OCI-LY3 (cell line): ENCODE measurements around the gene VAC14.

Experiments
- CTCF ChIP-seq: fragments of 200-600, 300-600 bp; sonication (generic); IDR thresholded peaks from 2 replicates; pipeline ENCODE4 v1.5.1; 2014; ENCODE audit warnings: antibody characterized with exemption, low read length, low read depth
- EZH2phosphoT487 ChIP-seq: fragments of 200-600 bp; shearing (Covaris generic); IDR thresholded peaks from 2 replicates; pipeline ENCODE4 v1.6.1; 2018; ENCODE audit warnings: antibody characterized with exemption, mixed run types, low read depth

DNA sequence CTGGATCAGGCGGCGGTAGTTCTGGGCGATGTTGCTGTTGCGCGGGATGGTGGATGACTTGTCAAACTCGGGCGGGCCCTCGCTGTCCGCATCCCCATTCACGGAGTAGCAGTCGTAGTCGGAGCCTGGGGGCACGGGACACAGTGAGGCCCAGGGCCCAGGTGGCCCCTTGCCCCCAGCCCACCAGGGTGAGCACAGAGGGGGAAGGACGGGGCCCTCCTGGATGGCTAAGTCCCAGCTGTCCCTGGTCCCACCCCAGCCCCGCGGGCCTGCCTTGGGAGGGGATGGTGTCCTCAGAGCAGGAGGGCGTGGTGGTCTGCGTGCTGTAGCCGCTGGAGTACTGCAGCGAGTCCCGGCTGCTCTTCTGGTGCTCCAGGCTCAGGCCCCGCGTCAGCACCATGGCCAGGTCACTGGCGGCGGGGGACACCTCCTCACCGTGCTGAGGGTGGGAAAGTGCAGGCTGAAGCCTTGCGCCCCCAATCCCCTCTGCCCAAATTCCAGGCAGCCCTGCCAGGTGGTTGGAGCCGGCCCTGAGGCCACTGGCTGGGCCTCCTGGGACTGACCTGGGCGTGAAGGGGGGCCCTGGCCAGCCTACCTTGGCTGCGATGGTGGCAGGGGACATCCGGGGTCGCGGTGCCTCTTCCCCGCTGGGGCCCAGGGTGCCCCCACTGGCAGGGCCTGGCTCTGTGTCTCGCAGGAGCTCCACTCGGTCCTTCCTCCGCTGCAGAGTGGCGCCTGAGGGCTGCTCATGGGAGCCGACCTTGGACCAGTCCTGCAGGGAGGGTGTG is 136.4 kb downstream of the VAC14 start:
- no peak for TF ChIP-seq EZH2phosphoT487
- TF ChIP-seq CTCF, result no peak
